Measurements from ENCODE around the gene MEF2C. TPM values are rescaled to one million over a fixed set of nuclear protein-coding genes. Genes with fewer than 3 reads are reported as not detected.

Gene MEF2C
- total RNA-seq, 2 donors from 2014 or later: 0.64 to 0.86 TPM

GRCh38 chr5:88879724-88880123 lies 3.3 kb downstream of the MEF2C start:
- Histone ChIP-seq H3K27me3 (ENCODE audit: control insufficient read depth, insufficient read depth, low read length, poor library complexity, severe bottlenecking) (peaks cover 35% of the 10 kb centered on the region), H3K36me3 (ENCODE audit: control insufficient read depth, insufficient read depth, low read length) (no peaks in the 10 kb centered on the region), H3K27ac (ENCODE audit: low read depth, low read length) (no peak overlapping the region), H3K9me3 (ENCODE audit: control insufficient read depth, low read length) (no peaks in the 10 kb centered on the region), H3K4me3 (ENCODE audit: low read length) (no peak overlapping the region), H3K4me1 (ENCODE audit: control insufficient read depth, insufficient read depth, low read length) (no peaks in the 10 kb centered on the region), H3K9ac (ENCODE audit: extremely low read depth, low read length, poor library complexity, severe bottlenecking) (no peak overlapping the region)
- Mint-ChIP-seq H3K27me3 (ENCODE audit: insufficient read depth) (peaks cover 38% of the 10 kb centered on the region), H3K4me3 (no peak overlapping the region), H3K9me3 (no peaks in the 10 kb centered on the region), H3K36me3 (ENCODE audit: low read depth) (no peaks in the 10 kb centered on the region), H3K4me1 (peaks cover 11% of the 10 kb centered on the region), H3K27ac (no peak overlapping the region)
- no peak for DNase-seq
- no peak for TF ChIP-seq CTCF (conservative IDR thresholded peaks at IDR 0.05)
- WGBS, 2 experiments (ENCODE audit: insufficient coverage in 1 of 2, insufficient read length in 1 of 2): 86 to 87% methylated on average over 5 of the region's 5 CpGs

GRCh38 chr5:88878976-88879375 lies 4.0 kb downstream of the MEF2C start:
- Mint-ChIP-seq H3K27me3 (ENCODE audit: insufficient read depth) (peaks cover 30% of the 10 kb centered on the region), H3K4me1 (peaks cover 11% of the 10 kb centered on the region), H3K9me3 (no peaks in the 10 kb centered on the region), H3K4me3 (no peak overlapping the region), H3K27ac (no peak overlapping the region), H3K36me3 (ENCODE audit: low read depth) (no peaks in the 10 kb centered on the region)
- no peaks in the 10 kb centered on the region for H3K4me1 ChIP-seq (ENCODE audit: control insufficient read depth, insufficient read depth, low read length)
- H3K9ac ChIP-seq (ENCODE audit: extremely low read depth, low read length, poor library complexity, severe bottlenecking): no peak overlapping the region
- H3K36me3 ChIP-seq (ENCODE audit: control insufficient read depth, insufficient read depth, low read length): no peaks in the 10 kb centered on the region
- no peaks in the 10 kb centered on the region for H3K9me3 ChIP-seq (ENCODE audit: control insufficient read depth, low read length)
- no CpG with 5 or more reads among the region's 1 CpG for WGBS, 2 experiments (ENCODE audit: insufficient coverage in 1 of 2, insufficient read length in 1 of 2)
- no peak for TF ChIP-seq CTCF (conservative IDR thresholded peaks at IDR 0.05)
- H3K27ac ChIP-seq (ENCODE audit: low read depth, low read length): no peak overlapping the region
- DNase-seq: no peak
- H3K27me3 ChIP-seq (ENCODE audit: control insufficient read depth, insufficient read depth, low read length, poor library complexity, severe bottlenecking): peaks cover 28% of the 10 kb centered on the region
- no peak overlapping the region for H3K4me3 ChIP-seq (ENCODE audit: low read length)

- DNase-seq: no peak
- Histone ChIP-seq H3K27ac (ENCODE audit: low read depth, low read length) (no peak overlapping the region), H3K36me3 (ENCODE audit: control insufficient read depth, insufficient read depth, low read length) (no peaks in the 10 kb centered on the region), H3K9me3 (ENCODE audit: control insufficient read depth, low read length) (no peaks in the 10 kb centered on the region), H3K4me1 (ENCODE audit: control insufficient read depth, insufficient read depth, low read length) (no peaks in the 10 kb centered on the region), H3K27me3 (ENCODE audit: control insufficient read depth, insufficient read depth, low read length, poor library complexity, severe bottlenecking) (peaks cover 19% of the 10 kb centered on the region), H3K4me3 (ENCODE audit: low read length) (no peak overlapping the region), H3K9ac (ENCODE audit: extremely low read depth, low read length, poor library complexity, severe bottlenecking) (no peak overlapping the region)
- H3K4me3 Mint-ChIP-seq: no peak overlapping the region
- WGBS, 2 experiments (ENCODE audit: insufficient coverage in 1 of 2, insufficient read length in 1 of 2): 95 to 100% methylated on average over 1 of the region's 2 CpGs
- H3K9me3 Mint-ChIP-seq: no peaks in the 10 kb centered on the region
- peaks cover 21% of the 10 kb centered on the region for H3K27me3 Mint-ChIP-seq (ENCODE audit: insufficient read depth)
- H3K36me3 Mint-ChIP-seq (ENCODE audit: low read depth): no peaks in the 10 kb centered on the region
- peaks cover 11% of the 10 kb centered on the region for H3K4me1 Mint-ChIP-seq
- TF ChIP-seq CTCF (conservative IDR thresholded peaks at IDR 0.05): no peak
- H3K27ac Mint-ChIP-seq: no peak overlapping the region
Observed at GRCh38 chr5:88877826-88878225, 5.2 kb downstream of the MEF2C start.
